WTC11 (cell line): ENCODE data around the gene CAST.

Source experiments
- CTCF ChIP-seq: fragments of 200-600 bp; IDR thresholded peaks from 2 replicates; pipeline ENCODE4 v1.8.0; 2022; ENCODE audit warnings: antibody characterized with exemption
- ZNF121 ChIP-seq: sonication (generic); formaldehyde crosslinking; IDR thresholded peaks from 2 replicates; pipeline ENCODE4 v1.8.0; 2023; ENCODE audit warnings: missing genetic modification reagents

GRCh38 chr5:96776621-96777020 lies 114.4 kb downstream of the CAST start:
- TF ChIP-seq CTCF (no peak), ZNF121 (CRISPR knock-in tag) (no peak)
